ENCODE data around the gene AGAP3. TPM values are rescaled to one million over a fixed set of nuclear protein-coding genes. Genes with fewer than 3 reads are reported as not detected.

The AGAP3 gene
- total RNA-seq, 1 donor from 2014 or later: 7.4 TPM

- intact Hi-C loops (cut with micrococcal nuclease): no loop called here
- ChIA-PET CTCF (no interaction called here), POLR2A (no interaction called here)
- no peak overlapping the region for H3K27ac Mint-ChIP-seq
- no peaks in the 10 kb centered on the region for H3K36me3 Mint-ChIP-seq (ENCODE audit: low read depth)
- ATAC-seq (ENCODE audit: low read depth) (no peak), DNase-seq (no peak)
- peaks cover 19% of the 10 kb centered on the region for H3K27me3 Mint-ChIP-seq
- H3K9me3 Mint-ChIP-seq: no peaks in the 10 kb centered on the region
- H3K4me1 Mint-ChIP-seq: no peaks in the 10 kb centered on the region
- no peak overlapping the region for H3K4me3 Mint-ChIP-seq
- TF ChIP-seq CTCF (IDR thresholded peaks at IDR 0.05): no peak
Measured at GRCh38 chr7:151193203-151193978, 107.1 kb downstream of the AGAP3 start.

Other genes with a start within 250 kb of the AGAP3 start
- gene AOC1, start 234.0 kb upstream of the AGAP3 start, total RNA-seq: not detected in 2 replicates
- gene KCNH2, start 108.2 kb upstream of the AGAP3 start, total RNA-seq: 0.12 and 0.29 TPM in 2 replicates
- gene NOS3, start 95.5 kb upstream of the AGAP3 start, total RNA-seq: 0.10 and 0.22 TPM in 2 replicates
- 1.8 and 2.3 TPM in 2 replicates for gene ATG9B, start 62.0 kb upstream of the AGAP3 start, total RNA-seq
- 38.9 and 46.5 TPM in 2 replicates for gene ABCB8, start 58.0 kb upstream of the AGAP3 start, total RNA-seq
- 1.2 TPM in 2 replicates for gene ASIC3, start 37.9 kb upstream of the AGAP3 start, total RNA-seq
- gene CDK5, start 28.6 kb upstream of the AGAP3 start, total RNA-seq: 7.5 and 8.1 TPM in 2 replicates
- 69.1 and 72.5 TPM in 2 replicates for gene SLC4A2, start 26.9 kb upstream of the AGAP3 start, total RNA-seq
- gene FASTK, start 5.7 kb upstream of the AGAP3 start, total RNA-seq: 97.6 and 103 TPM in 2 replicates
- 40.5 and 43.5 TPM in 2 replicates for gene TMUB1, start 3.0 kb upstream of the AGAP3 start, total RNA-seq
- gene GBX1, start 81.2 kb downstream of the AGAP3 start, total RNA-seq: not detected in 2 replicates
- not detected in 2 replicates for gene ASB10, start 100.8 kb downstream of the AGAP3 start, total RNA-seq
- 0.76 and 1.8 TPM in 2 replicates for gene H2BK1, start 124.0 kb downstream of the AGAP3 start, total RNA-seq
- 47.3 and 52.4 TPM in 2 replicates for gene ABCF2, start 140.7 kb downstream of the AGAP3 start, total RNA-seq
- 32.4 and 41.2 TPM in 2 replicates for gene CHPF2, start 146.0 kb downstream of the AGAP3 start, total RNA-seq
- gene SMARCD3, start 162.2 kb downstream of the AGAP3 start, total RNA-seq: not detected in 2 replicates

Measured in activated B cell treated with CpG ODN at 0.5 μM for 24 hours (primary cell).